WTC11 (cell line): Measurements from ENCODE around the gene MYLK. TPM values are rescaled to one million over a fixed set of nuclear protein-coding genes. Genes with fewer than 3 reads are reported as not detected.

Source experiments
- ATAC-seq: fragments of 200-7000 bp; cut with Tn5 transposase; 2 replicates; pipeline ENCODE4 v1.10.0; 2021; ENCODE audit warnings: mild to moderate bottlenecking, moderate library complexity
- CTCF ChIA-PET: fragments of 300-600 bp; sonication (Branson Sonifier 250); formaldehyde crosslinking; loops from one replicate; lab custom pipeline; 2021; ENCODE audit warnings: antibody characterized with exemption; lab: Charles Lee
- POLR2A ChIA-PET: fragments of 350-600 bp; sonication (Branson Sonifier 250); formaldehyde crosslinking; loops from one replicate; lab custom pipeline; 2021; ENCODE audit warnings: antibody characterized with exemption; lab: Charles Lee
- DNase-seq: peaks from one replicate; pipeline ENCODE4 v3.0.0; 2021; ENCODE audit warnings: low spot score
- H3K27ac Mint-ChIP-seq: 2 replicates; pipeline ENCODE4 v1.8.0; 2021; ENCODE audit warnings: mixed read lengths
- H3K27me3 Mint-ChIP-seq: 2 replicates; pipeline ENCODE4 v1.8.0; 2021; ENCODE audit warnings: low read depth, mild to moderate bottlenecking, moderate library complexity, mixed read lengths
- H3K36me3 Mint-ChIP-seq: 2 replicates; pipeline ENCODE4 v1.8.0; 2021; ENCODE audit warnings: mixed read lengths
- H3K4me1 Mint-ChIP-seq: 2 replicates; pipeline ENCODE4 v1.8.0; 2022; ENCODE audit warnings: mixed read lengths
- H3K4me3 Mint-ChIP-seq: 2 replicates; pipeline ENCODE4 v1.8.0; 2021; ENCODE audit warnings: mild to moderate bottlenecking, moderate library complexity, mixed read lengths
- H3K9me3 Mint-ChIP-seq: 2 replicates; pipeline ENCODE4 v1.8.0; 2021; ENCODE audit warnings: mixed read lengths
- CREM ChIP-seq: sonication (generic); formaldehyde crosslinking; IDR thresholded peaks from 2 replicates; pipeline ENCODE4 v1.8.1; 2022; ENCODE audit warnings: mild to moderate bottlenecking, missing genetic modification reagents, moderate library complexity
- ELF4 ChIP-seq: sonication (generic); formaldehyde crosslinking; IDR thresholded peaks from 2 replicates; pipeline ENCODE4 v1.8.1; 2022; ENCODE audit warnings: low read depth, mild to moderate bottlenecking, moderate library complexity, missing genetic modification reagents
- ESRRA ChIP-seq: sonication (generic); formaldehyde crosslinking; IDR thresholded peaks from 2 replicates; pipeline ENCODE4 v1.8.1; 2022; ENCODE audit warnings: mild to moderate bottlenecking, missing genetic modification reagents, borderline replicate concordance
- FOXP1 ChIP-seq: sonication (generic); formaldehyde crosslinking; IDR thresholded peaks from 2 replicates; pipeline ENCODE4 v1.8.0; 2022; ENCODE audit warnings: missing genetic modification reagents, mild to moderate bottlenecking, moderate library complexity, borderline replicate concordance
- GRHL2 ChIP-seq: fragments of 250-450 bp; sonication (Bioruptor Pico); IDR thresholded peaks from 2 replicates; pipeline ENCODE4 v1.8.0; 2022; ENCODE audit warnings: mild to moderate bottlenecking, moderate library complexity; ENCODE audit not compliant: insufficient replicate concordance, severe bottlenecking
- JUN ChIP-seq: sonication (generic); formaldehyde crosslinking; IDR thresholded peaks from 2 replicates; pipeline ENCODE4 v1.8.0; 2023; ENCODE audit warnings: mild to moderate bottlenecking, missing genetic modification reagents
- MXD4 ChIP-seq: fragments of 250-450 bp; sonication (Bioruptor Pico); IDR thresholded peaks from 2 replicates; pipeline ENCODE4 v1.8.0; 2021; ENCODE audit warnings: mild to moderate bottlenecking, moderate library complexity, borderline replicate concordance
- MYBL2 ChIP-seq: sonication (generic); formaldehyde crosslinking; IDR thresholded peaks from 2 replicates; pipeline ENCODE4 v1.8.1; 2023; ENCODE audit warnings: mild to moderate bottlenecking, moderate library complexity, missing genetic modification reagents
- NFE2L1 ChIP-seq: sonication (generic); formaldehyde crosslinking; IDR thresholded peaks from 2 replicates; pipeline ENCODE4 v1.8.1; 2023; ENCODE audit warnings: missing genetic modification reagents
- OVOL2 ChIP-seq: fragments of 250-450 bp; sonication (Bioruptor Pico); IDR thresholded peaks from 2 replicates; pipeline ENCODE4 v1.9.0; 2021; ENCODE audit warnings: mild to moderate bottlenecking, borderline replicate concordance
- PRRX2 ChIP-seq: fragments of 250-450 bp; sonication (Bioruptor Pico); IDR thresholded peaks from 2 replicates; pipeline ENCODE4 v1.8.0; 2021; ENCODE audit warnings: mild to moderate bottlenecking
- SMAD4 ChIP-seq: sonication (generic); formaldehyde crosslinking; IDR thresholded peaks from 2 replicates; pipeline ENCODE4 v1.8.0; 2022; ENCODE audit warnings: mild to moderate bottlenecking, missing genetic modification reagents
- TCF7 ChIP-seq: sonication (generic); formaldehyde crosslinking; IDR thresholded peaks from 2 replicates; pipeline ENCODE4 v1.8.0; 2022; ENCODE audit warnings: mild to moderate bottlenecking, low read depth, missing genetic modification reagents, moderate library complexity
- TEAD4 ChIP-seq: sonication (generic); formaldehyde crosslinking; IDR thresholded peaks from 2 replicates; pipeline ENCODE4 v1.8.0; 2022; ENCODE audit warnings: mild to moderate bottlenecking, missing genetic modification reagents
- ZNF121 ChIP-seq: sonication (generic); formaldehyde crosslinking; IDR thresholded peaks from 2 replicates; pipeline ENCODE4 v1.8.0; 2023; ENCODE audit warnings: missing genetic modification reagents
- ZNF396 ChIP-seq: fragments of 250-450 bp; sonication (Bioruptor Pico); IDR thresholded peaks from 2 replicates; pipeline ENCODE4 v1.8.0; 2021; ENCODE audit warnings: mild to moderate bottlenecking, moderate library complexity, borderline replicate concordance
- ZNF416 ChIP-seq: fragments of 250-450 bp; sonication (Bioruptor Pico); IDR thresholded peaks from 2 replicates; pipeline ENCODE4 v1.9.0; 2021; ENCODE audit warnings: mild to moderate bottlenecking, inconsistent platforms
- total RNA-seq: library from RNA; stranded (reverse); gene quantifications from 3 replicates; pipeline ENCODE4 v1.2.3, GENCODE V29; 2021
- TF ChIP-seq, protein P1 (sequence below): sonication (generic); formaldehyde crosslinking; IDR thresholded peaks from 2 replicates; pipeline ENCODE4 v1.8.1; 2022; ENCODE audit warnings: low read depth, missing genetic modification reagents, borderline replicate concordance
- TF ChIP-seq, protein P2 (sequence below): fragments of 250-450 bp; sonication (Bioruptor Pico); IDR thresholded peaks from 2 replicates; pipeline ENCODE4 v1.9.0; 2021; ENCODE audit warnings: mild to moderate bottlenecking
- TF ChIP-seq, protein P3 (sequence below): sonication (generic); formaldehyde crosslinking; IDR thresholded peaks from 2 replicates; pipeline ENCODE4 v1.8.0; 2022; ENCODE audit warnings: missing genetic modification reagents
- TF ChIP-seq, protein P4 (sequence below): fragments of 250-450 bp; sonication (Bioruptor Pico); IDR thresholded peaks from 2 replicates; pipeline ENCODE4 v1.8.0; 2021; ENCODE audit warnings: mild to moderate bottlenecking
- TF ChIP-seq, protein P5 (sequence below): sonication (generic); formaldehyde crosslinking; IDR thresholded peaks from 2 replicates; pipeline ENCODE4 v1.8.0; 2022; ENCODE audit warnings: mild to moderate bottlenecking, missing genetic modification reagents
- TF ChIP-seq, protein P6 (sequence below): sonication (generic); formaldehyde crosslinking; IDR thresholded peaks from 2 replicates; pipeline ENCODE4 v1.8.1; 2023; ENCODE audit warnings: mild to moderate bottlenecking, missing genetic modification reagents, moderate library complexity
- TF ChIP-seq, protein P7 (sequence below): sonication (generic); formaldehyde crosslinking; IDR thresholded peaks from 2 replicates; pipeline ENCODE4 v1.8.1; 2022; ENCODE audit warnings: mild to moderate bottlenecking, missing genetic modification reagents, moderate library complexity, borderline replicate concordance

MYLK gene
- total RNA-seq, 1 experiment from 2014 or later: 10.4 TPM

DNA sequence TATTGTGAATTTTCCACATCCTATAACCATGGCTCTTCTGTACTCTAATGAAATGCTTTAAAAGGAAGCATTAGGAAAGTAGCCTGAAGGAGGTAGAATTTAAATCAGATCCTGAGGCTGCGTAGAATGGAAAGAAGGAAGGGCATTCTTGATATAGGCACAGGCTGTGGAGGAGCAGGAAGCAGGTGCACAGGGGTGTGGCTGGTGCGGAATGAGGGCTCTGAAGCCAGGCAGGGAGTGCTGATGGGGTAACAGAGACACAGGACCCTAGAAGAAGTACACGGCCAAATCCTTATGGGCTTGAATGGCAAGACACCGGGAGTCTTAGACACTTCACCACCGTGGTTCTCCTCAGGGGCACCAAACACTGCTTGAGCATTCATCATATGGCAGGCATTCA lies 97.0 kb downstream of the MYLK start:
- Mint-ChIP-seq H3K36me3 (no peaks in the 10 kb centered on the region), H3K9me3 (no peaks in the 10 kb centered on the region), H3K4me3 (no peak overlapping the region), H3K27me3 (no peaks in the 10 kb centered on the region), H3K4me1 (peaks cover 17% of the 10 kb centered on the region), H3K27ac (no peak overlapping the region)
- no peak for TF ChIP-seq MXD4 (CRISPR knock-in tag)
- TF ChIP-seq, protein P1, sequence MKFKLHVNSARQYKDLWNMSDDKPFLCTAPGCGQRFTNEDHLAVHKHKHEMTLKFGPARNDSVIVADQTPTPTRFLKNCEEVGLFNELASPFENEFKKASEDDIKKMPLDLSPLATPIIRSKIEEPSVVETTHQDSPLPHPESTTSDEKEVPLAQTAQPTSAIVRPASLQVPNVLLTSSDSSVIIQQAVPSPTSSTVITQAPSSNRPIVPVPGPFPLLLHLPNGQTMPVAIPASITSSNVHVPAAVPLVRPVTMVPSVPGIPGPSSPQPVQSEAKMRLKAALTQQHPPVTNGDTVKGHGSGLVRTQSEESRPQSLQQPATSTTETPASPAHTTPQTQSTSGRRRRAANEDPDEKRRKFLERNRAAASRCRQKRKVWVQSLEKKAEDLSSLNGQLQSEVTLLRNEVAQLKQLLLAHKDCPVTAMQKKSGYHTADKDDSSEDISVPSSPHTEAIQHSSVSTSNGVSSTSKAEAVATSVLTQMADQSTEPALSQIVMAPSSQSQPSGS (CRISPR knock-in tag): no peak
- DNase-seq (no peak), ATAC-seq (no peak)
- POLR2A ChIA-PET: no interaction called here
- CTCF ChIA-PET: no interaction called here

DNA sequence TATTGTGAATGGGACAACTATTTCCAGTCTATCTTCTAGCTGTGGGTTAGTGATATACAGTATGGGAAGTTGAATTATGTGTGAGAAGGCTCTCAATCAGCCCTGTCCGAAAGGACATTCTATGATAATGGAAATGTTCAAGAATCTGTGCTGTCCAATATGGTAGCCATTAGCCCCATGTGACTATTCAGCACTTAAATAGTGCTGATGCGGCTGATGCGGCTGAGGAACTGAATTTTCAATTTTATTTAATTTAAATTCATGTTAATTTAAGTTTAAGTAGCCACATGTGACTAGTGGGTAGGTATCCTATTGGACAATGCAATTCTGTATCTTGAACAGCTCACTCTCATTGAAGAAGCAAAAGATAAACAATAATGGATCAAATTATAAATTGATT lies 98.5 kb downstream of the MYLK start:
- Mint-ChIP-seq H3K9me3 (no peaks in the 10 kb centered on the region), H3K4me1 (peaks cover 17% of the 10 kb centered on the region), H3K27me3 (no peaks in the 10 kb centered on the region), H3K27ac (no peak overlapping the region), H3K4me3 (no peak overlapping the region), H3K36me3 (no peaks in the 10 kb centered on the region)
- CTCF ChIA-PET: no interaction called here
- TF ChIP-seq, protein P2, sequence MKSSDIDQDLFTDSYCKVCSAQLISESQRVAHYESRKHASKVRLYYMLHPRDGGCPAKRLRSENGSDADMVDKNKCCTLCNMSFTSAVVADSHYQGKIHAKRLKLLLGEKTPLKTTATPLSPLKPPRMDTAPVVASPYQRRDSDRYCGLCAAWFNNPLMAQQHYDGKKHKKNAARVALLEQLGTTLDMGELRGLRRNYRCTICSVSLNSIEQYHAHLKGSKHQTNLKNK (CRISPR knock-in tag): no peak
- TF ChIP-seq SMAD4 (no peak), NFE2L1 (no peak), ESRRA (no peak), MYBL2 (CRISPR knock-in tag) (no peak), ZNF396 (no peak), GRHL2 (CRISPR knock-in tag) (no peak), ELF4 (CRISPR knock-in tag) (no peak), ZNF121 (CRISPR knock-in tag) (no peak), JUN (CRISPR knock-in tag) (no peak)
- TF ChIP-seq, protein P3, sequence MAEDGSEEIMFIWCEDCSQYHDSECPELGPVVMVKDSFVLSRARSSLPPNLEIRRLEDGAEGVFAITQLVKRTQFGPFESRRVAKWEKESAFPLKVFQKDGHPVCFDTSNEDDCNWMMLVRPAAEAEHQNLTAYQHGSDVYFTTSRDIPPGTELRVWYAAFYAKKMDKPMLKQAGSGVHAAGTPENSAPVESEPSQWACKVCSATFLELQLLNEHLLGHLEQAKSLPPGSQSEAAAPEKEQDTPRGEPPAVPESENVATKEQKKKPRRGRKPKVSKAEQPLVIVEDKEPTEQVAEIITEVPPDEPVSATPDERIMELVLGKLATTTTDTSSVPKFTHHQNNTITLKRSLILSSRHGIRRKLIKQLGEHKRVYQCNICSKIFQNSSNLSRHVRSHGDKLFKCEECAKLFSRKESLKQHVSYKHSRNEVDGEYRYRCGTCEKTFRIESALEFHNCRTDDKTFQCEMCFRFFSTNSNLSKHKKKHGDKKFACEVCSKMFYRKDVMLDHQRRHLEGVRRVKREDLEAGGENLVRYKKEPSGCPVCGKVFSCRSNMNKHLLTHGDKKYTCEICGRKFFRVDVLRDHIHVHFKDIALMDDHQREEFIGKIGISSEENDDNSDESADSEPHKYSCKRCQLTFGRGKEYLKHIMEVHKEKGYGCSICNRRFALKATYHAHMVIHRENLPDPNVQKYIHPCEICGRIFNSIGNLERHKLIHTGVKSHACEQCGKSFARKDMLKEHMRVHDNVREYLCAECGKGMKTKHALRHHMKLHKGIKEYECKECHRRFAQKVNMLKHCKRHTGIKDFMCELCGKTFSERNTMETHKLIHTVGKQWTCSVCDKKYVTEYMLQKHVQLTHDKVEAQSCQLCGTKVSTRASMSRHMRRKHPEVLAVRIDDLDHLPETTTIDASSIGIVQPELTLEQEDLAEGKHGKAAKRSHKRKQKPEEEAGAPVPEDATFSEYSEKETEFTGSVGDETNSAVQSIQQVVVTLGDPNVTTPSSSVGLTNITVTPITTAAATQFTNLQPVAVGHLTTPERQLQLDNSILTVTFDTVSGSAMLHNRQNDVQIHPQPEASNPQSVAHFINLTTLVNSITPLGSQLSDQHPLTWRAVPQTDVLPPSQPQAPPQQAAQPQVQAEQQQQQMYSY: no peak
- TF ChIP-seq, protein P4, sequence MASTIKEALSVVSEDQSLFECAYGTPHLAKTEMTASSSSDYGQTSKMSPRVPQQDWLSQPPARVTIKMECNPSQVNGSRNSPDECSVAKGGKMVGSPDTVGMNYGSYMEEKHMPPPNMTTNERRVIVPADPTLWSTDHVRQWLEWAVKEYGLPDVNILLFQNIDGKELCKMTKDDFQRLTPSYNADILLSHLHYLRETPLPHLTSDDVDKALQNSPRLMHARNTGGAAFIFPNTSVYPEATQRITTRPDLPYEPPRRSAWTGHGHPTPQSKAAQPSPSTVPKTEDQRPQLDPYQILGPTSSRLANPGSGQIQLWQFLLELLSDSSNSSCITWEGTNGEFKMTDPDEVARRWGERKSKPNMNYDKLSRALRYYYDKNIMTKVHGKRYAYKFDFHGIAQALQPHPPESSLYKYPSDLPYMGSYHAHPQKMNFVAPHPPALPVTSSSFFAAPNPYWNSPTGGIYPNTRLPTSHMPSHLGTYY (CRISPR knock-in tag): no peak
- POLR2A ChIA-PET: no interaction called here
- DNase-seq (no peak), ATAC-seq (no peak)

DNA sequence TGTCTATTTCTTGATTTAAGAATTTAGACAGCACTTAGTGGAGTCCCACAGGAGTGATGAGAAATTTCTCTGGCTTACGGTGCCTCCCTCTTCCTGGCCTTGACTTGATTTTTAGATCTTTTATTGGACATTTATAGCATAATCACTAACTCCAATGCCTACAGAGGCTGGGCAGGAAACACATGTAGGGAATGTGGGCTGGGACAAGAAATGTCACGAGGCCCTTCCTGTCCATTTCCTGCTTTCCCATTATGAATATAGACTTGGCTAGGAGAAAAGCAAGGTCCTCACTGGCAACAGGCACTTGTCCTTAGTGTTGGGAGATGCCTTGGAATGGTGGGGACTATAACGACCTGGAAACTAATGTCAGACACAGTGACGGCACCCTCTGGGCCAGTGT lies 100.3 kb downstream of the MYLK start:
- Mint-ChIP-seq H3K4me1 (peaks cover 8% of the 10 kb centered on the region), H3K36me3 (no peaks in the 10 kb centered on the region), H3K9me3 (no peaks in the 10 kb centered on the region), H3K27ac (no peak overlapping the region), H3K27me3 (no peaks in the 10 kb centered on the region)
- POLR2A ChIA-PET: no interaction called here
- ATAC-seq (no peak), DNase-seq (no peak)
- TF ChIP-seq OVOL2 (CRISPR knock-in tag) (no peak), CREM (no peak), ELF4 (CRISPR knock-in tag) (no peak), FOXP1 (CRISPR knock-in tag) (no peak), TEAD4 (no peak), PRRX2 (no peak), TCF7 (CRISPR knock-in tag) (no peak), ZNF416 (CRISPR knock-in tag) (no peak)
- TF ChIP-seq, protein P5, sequence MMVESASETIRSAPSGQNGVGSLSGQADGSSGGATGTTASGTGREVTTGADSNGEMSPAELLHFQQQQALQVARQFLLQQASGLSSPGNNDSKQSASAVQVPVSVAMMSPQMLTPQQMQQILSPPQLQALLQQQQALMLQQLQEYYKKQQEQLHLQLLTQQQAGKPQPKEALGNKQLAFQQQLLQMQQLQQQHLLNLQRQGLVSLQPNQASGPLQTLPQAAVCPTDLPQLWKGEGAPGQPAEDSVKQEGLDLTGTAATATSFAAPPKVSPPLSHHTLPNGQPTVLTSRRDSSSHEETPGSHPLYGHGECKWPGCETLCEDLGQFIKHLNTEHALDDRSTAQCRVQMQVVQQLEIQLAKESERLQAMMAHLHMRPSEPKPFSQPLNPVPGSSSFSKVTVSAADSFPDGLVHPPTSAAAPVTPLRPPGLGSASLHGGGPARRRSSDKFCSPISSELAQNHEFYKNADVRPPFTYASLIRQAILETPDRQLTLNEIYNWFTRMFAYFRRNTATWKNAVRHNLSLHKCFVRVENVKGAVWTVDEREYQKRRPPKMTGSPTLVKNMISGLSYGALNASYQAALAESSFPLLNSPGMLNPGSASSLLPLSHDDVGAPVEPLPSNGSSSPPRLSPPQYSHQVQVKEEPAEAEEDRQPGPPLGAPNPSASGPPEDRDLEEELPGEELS (CRISPR knock-in tag): no peak
- TF ChIP-seq, protein P6, sequence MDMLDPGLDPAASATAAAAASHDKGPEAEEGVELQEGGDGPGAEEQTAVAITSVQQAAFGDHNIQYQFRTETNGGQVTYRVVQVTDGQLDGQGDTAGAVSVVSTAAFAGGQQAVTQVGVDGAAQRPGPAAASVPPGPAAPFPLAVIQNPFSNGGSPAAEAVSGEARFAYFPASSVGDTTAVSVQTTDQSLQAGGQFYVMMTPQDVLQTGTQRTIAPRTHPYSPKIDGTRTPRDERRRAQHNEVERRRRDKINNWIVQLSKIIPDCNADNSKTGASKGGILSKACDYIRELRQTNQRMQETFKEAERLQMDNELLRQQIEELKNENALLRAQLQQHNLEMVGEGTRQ (CRISPR knock-in tag): no peak
- TF ChIP-seq, protein P7, sequence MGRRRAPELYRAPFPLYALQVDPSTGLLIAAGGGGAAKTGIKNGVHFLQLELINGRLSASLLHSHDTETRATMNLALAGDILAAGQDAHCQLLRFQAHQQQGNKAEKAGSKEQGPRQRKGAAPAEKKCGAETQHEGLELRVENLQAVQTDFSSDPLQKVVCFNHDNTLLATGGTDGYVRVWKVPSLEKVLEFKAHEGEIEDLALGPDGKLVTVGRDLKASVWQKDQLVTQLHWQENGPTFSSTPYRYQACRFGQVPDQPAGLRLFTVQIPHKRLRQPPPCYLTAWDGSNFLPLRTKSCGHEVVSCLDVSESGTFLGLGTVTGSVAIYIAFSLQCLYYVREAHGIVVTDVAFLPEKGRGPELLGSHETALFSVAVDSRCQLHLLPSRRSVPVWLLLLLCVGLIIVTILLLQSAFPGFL (CRISPR knock-in tag): no peak
- TF ChIP-seq, all 79 proteins: peak for 0
- H3K4me3 Mint-ChIP-seq: no peak overlapping the region
- CTCF ChIA-PET: no interaction called here
